Spleen (tissue), 7 donors: ENCODE data around the gene CALCB.

ENCODE experiments used
- POLR2A ChIP-seq, 3 donors: fragments of 450-650 bp; IDR thresholded peaks; one replicate each; pipeline ENCODE4 v1.5.1; 2017; ENCODE audit warnings: antibody characterized with exemption in 3 of 3, mild to moderate bottlenecking in 1 of 3
- POLR2AphosphoS5 ChIP-seq, 3 donors: sonication (generic); formaldehyde crosslinking; IDR thresholded peaks; one replicate each; pipeline ENCODE4 v1.5.1; 2017; ENCODE audit warnings: antibody characterized with exemption in 3 of 3
- TF ChIP-seq, protein P1 (sequence below), 11 experiments: fragments of 200-600 bp in 7 of 11; fragments of 450-650 bp in 4 of 11; sonication (generic) in 4 of 11; IDR thresholded peaks in 8 of 11; conservative IDR thresholded peaks in 3 of 11; 1 replicate in 7 of 11; 2 replicates in 4 of 11; pipeline versions ENCODE4 v1.4.0 to v1.8.0; 2016 to 2021; ENCODE audit warnings: antibody characterized with exemption in 11 of 11, inconsistent platforms in 4 of 11, mild to moderate bottlenecking in 1 of 11
- donor health status: DM: no; HTN: no; CAD: no; lungs with moderate emphysema.
- donor health status: DM: no; HTN: no; CAD: no.
- donor health status: DM: no; HTN: no; CAD: no.

DNA sequence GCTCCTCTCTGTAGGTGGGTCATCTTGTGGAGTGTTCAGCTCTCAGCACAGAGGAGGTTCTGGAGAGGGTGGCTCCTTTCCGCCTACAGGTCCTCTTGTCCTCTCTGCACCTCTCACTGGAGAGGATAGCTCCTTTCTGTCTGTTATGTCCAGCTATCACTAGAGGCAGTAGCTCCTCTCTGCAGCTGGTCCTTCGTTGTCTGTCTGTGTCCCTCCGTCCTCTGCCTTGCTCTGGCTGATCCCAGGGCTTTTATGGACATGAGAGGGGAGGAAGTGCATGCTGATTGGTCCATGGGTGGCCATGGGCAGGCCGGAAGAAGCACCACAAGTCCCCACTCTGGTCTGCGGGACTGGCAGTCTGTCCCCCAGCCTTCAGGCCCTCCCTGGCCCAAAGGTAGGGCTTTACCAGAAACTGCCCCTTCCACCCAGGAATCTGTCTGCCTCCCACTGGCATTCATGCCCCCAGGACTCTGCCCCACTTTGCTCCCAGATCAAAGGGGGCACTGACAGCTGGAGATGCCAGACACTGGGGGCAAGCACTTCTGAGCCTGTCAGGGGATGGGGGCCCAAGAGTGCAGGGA, 38.6 kb upstream of the CALCB start:
- TF ChIP-seq, protein P1, sequence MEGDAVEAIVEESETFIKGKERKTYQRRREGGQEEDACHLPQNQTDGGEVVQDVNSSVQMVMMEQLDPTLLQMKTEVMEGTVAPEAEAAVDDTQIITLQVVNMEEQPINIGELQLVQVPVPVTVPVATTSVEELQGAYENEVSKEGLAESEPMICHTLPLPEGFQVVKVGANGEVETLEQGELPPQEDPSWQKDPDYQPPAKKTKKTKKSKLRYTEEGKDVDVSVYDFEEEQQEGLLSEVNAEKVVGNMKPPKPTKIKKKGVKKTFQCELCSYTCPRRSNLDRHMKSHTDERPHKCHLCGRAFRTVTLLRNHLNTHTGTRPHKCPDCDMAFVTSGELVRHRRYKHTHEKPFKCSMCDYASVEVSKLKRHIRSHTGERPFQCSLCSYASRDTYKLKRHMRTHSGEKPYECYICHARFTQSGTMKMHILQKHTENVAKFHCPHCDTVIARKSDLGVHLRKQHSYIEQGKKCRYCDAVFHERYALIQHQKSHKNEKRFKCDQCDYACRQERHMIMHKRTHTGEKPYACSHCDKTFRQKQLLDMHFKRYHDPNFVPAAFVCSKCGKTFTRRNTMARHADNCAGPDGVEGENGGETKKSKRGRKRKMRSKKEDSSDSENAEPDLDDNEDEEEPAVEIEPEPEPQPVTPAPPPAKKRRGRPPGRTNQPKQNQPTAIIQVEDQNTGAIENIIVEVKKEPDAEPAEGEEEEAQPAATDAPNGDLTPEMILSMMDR (IDR thresholded peaks at IDR 0.05 in 8 of 11, conservative IDR thresholded peaks at IDR 0.05 in 3 of 11): no peak
- TF ChIP-seq POLR2AphosphoS5 (IDR thresholded peaks at IDR 0.05): no peak
- TF ChIP-seq POLR2A (IDR thresholded peaks at IDR 0.05): no peak
